Endometrium (tissue), 2 donors: ENCODE measurements around the gene PCDH10.

Experiments
- FAIRE-seq: peaks from 2 replicates; lab custom pipeline; 2012; peaks lifted over from hg19 to GRCh38; lab: Jason Lieb, UNC
- donor health status: control.
- donor health status: control.

Gene PCDH10

GRCh38 chr4:133148690-133149363 is at the start of gene PCDH10:
Gene PCDH10, plus strand, starts transcription at chr4:133149294. Its CDS starts 847 bp downstream, at chr4:133150141.
- FAIRE-seq = peak; percentile 72

- no peak for FAIRE-seq
Measured at GRCh38 chr4:133102043-133102442, 47.1 kb upstream of the PCDH10 start.

GRCh38 chr4:133102612-133103409 is 46.3 kb upstream of the PCDH10 start:
- no peak for FAIRE-seq

GRCh38 chr4:133112641-133113040 is 36.5 kb upstream of the PCDH10 start:
- peak; percentile 29 for FAIRE-seq

- no peak for FAIRE-seq
Measured at GRCh38 chr4:133124746-133125145, 24.3 kb upstream of the PCDH10 start.

GRCh38 chr4:133127500-133127899 is 21.6 kb upstream of the PCDH10 start:
- no peak for FAIRE-seq

GRCh38 chr4:133129237-133129636 is 19.9 kb upstream of the PCDH10 start:
- no peak for FAIRE-seq

- no peak for FAIRE-seq
Measured at GRCh38 chr4:133130171-133130570, 18.9 kb upstream of the PCDH10 start.

GRCh38 chr4:133131829-133132460 is 17.1 kb upstream of the PCDH10 start:
- no peak for FAIRE-seq

GRCh38 chr4:133136833-133137232 is 12.3 kb upstream of the PCDH10 start:
- FAIRE-seq = no peak

GRCh38 chr4:133137571-133137970 is 11.5 kb upstream of the PCDH10 start:
- no peak for FAIRE-seq

GRCh38 chr4:133143775-133144430 is 5.2 kb upstream of the PCDH10 start:
- FAIRE-seq = no peak

- no peak for FAIRE-seq
Measured at GRCh38 chr4:133145241-133145640, 3.9 kb upstream of the PCDH10 start.

- no peak for FAIRE-seq
Measured at GRCh38 chr4:133145758-133146573, 3.1 kb upstream of the PCDH10 start.

GRCh38 chr4:133146574-133147241 is 2.4 kb upstream of the PCDH10 start:
- FAIRE-seq = peak; percentile 43

- FAIRE-seq = no peak
Measured at GRCh38 chr4:133147286-133147821, 1.7 kb upstream of the PCDH10 start.

- FAIRE-seq = no peak
Measured at GRCh38 chr4:133147921-133148689, 989 bp upstream of the PCDH10 start.

GRCh38 chr4:133149364-133149695 is 236 bp downstream of the PCDH10 start:
- FAIRE-seq = no peak

- FAIRE-seq = no peak
Measured at GRCh38 chr4:133149932-133150471, 908 bp downstream of the PCDH10 start.
